Activated naive CD8-positive, alpha-beta T cell (primary cell): ENCODE results near the gene SURF6.
"Not testable (repeated sequence)": the region's sequence is repeated elsewhere in the genome, so short reads cannot be mapped to it uniquely, and the experiment has no call there.

Source experiments
- H3K27ac Mint-ChIP-seq: one replicate; pipeline ENCODE4 v1.8.0; 2021; ENCODE audit warnings: mixed read lengths
- H3K27me3 Mint-ChIP-seq: one replicate; pipeline ENCODE4 v1.8.0; 2021; ENCODE audit warnings: mixed read lengths
- H3K36me3 Mint-ChIP-seq: one replicate; pipeline ENCODE4 v1.8.0; 2021; ENCODE audit warnings: mixed read lengths
- H3K4me1 Mint-ChIP-seq: one replicate; pipeline ENCODE4 v1.8.0; 2021; ENCODE audit warnings: low read depth, mixed read lengths
- H3K4me3 Mint-ChIP-seq: one replicate; pipeline ENCODE4 v1.8.0; 2021; ENCODE audit warnings: mild to moderate bottlenecking, mixed read lengths
- H3K9me3 Mint-ChIP-seq: one replicate; pipeline ENCODE4 v1.8.0; 2021; ENCODE audit warnings: low read depth, mixed read lengths

The SURF6 gene

GRCh38 chr9:133306242-133307204 lies 29.5 kb downstream of the SURF6 start:
- Mint-ChIP-seq H3K36me3 (no peaks in the 10 kb centered on the region), H3K4me3 (no peak overlapping the region), H3K27me3 (peaks cover 8% of the 10 kb centered on the region), H3K9me3 (no peaks in the 10 kb centered on the region), H3K4me1 (no peaks in the 10 kb centered on the region), H3K27ac (no peak overlapping the region)

DNA sequence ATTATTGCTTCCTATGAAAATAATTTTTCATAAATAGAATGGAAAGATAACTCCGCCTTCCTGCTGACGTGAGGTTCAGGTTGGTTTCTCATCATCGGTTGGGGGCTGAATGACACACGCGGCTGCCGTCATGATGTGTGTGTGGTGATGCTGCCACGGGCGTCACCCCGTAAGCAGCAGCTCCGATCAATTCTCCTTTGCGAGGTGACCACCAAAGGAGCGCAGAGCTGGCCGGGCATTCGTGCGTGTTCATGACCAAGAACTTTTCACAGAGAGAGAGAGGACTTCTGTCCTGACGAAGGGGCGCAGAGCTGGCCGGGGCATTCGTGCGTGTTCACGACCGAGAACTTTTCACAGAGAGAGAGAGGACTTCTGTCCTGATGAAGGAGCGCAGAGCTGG lies 30.3 kb downstream of the SURF6 start:
- Mint-ChIP-seq H3K27ac (no peak overlapping the region), H3K36me3 (no peaks in the 10 kb centered on the region), H3K27me3 (peaks cover 8% of the 10 kb centered on the region), H3K4me3 (no peak overlapping the region), H3K4me1 (no peaks in the 10 kb centered on the region), H3K9me3 (no peaks in the 10 kb centered on the region)

DNA sequence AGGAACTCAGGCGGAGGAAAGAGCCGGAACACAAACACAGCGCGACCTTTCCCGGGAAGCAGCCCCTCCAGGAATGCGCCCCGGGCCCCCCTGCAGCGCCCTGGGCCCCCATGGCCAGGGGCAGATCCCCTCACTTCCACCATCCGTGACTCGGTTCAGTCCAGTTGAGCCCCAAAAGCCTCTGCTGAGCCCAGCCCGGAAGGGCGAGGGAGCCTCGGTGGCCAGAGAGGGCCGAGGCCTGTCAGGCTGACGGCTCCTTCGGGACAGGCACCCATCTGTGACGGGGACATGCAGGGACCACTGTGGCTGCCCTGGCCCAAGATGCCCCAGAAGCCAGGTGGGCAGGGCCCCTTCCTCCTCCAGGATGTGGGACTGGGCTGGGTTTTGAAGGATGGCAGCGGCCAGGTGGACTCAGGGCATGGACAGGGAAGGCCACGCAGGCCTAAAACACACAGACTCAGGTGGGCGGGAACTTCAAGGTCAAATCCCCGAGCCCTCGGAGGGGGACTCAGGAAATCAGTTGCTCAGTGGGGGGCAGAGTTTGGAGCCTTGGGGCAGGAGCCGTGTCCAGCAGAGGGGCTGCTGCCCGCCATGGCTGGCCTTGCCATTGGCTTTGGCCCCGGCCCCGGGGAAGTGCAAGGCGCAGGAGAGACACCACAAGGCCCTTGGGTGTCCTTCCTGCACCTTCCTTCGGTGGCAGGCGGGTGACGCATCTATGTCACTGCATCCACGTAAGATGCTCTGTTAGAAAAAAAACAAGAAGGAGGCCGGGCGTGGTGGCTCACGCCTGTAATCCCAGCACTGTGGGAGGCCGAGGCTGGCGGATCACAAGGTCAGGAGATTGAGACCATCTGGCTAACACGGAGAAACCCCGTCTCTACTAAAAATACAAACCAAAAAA lies 31.3 kb downstream of the SURF6 start:
- Mint-ChIP-seq H3K27me3 (peaks cover 6% of the 10 kb centered on the region), H3K4me1 (no peaks in the 10 kb centered on the region), H3K9me3 (no peaks in the 10 kb centered on the region), H3K27ac (no peak overlapping the region), H3K36me3 (no peaks in the 10 kb centered on the region), H3K4me3 (no peak overlapping the region)

DNA sequence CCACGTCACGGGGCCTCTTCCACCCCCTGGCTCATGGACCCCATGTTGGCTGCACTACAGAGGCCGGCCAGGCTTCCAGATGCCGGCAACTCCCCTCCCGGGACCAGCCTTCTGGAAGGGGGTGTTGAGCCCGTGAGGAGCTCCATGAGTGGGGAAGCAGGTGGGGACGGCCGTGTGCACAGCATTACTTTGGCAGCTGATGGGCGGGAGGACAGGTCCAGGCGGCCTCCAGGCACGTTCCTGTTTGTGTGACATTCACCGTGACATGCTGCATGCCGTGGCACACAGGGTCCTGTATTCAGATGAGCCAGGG lies 31.9 kb downstream of the SURF6 start:
- no peak overlapping the region for H3K4me3 Mint-ChIP-seq
- no peak overlapping the region for H3K27ac Mint-ChIP-seq
- no peaks in the 10 kb centered on the region for H3K36me3 Mint-ChIP-seq
- peaks cover 3% of the 10 kb centered on the region for H3K27me3 Mint-ChIP-seq
- H3K4me1 Mint-ChIP-seq, result no peaks in the 10 kb centered on the region
- H3K9me3 Mint-ChIP-seq, result no peaks in the 10 kb centered on the region

- Mint-ChIP-seq H3K4me3 (no peak overlapping the region), H3K27me3 (no peaks in the 10 kb centered on the region), H3K27ac (no peak overlapping the region), H3K9me3 (no peaks in the 10 kb centered on the region), H3K36me3 (no peaks in the 10 kb centered on the region), H3K4me1 (no peaks in the 10 kb centered on the region)
Observed at GRCh38 chr9:133303266-133304157, 32.5 kb downstream of the SURF6 start.

GRCh38 chr9:133301253-133302230 lies 34.4 kb downstream of the SURF6 start:
- Mint-ChIP-seq H3K27me3 (peaks cover 3% of the 10 kb centered on the region), H3K4me3 (no peak overlapping the region), H3K27ac (peak overlapping the region; percentile 30), H3K36me3 (no peaks in the 10 kb centered on the region), H3K9me3 (no peaks in the 10 kb centered on the region), H3K4me1 (no peaks in the 10 kb centered on the region)

- H3K9me3 Mint-ChIP-seq, H3K4me3 Mint-ChIP-seq, H3K27me3 Mint-ChIP-seq, H3K36me3 Mint-ChIP-seq, H3K4me1 Mint-ChIP-seq, H3K27ac Mint-ChIP-seq: not testable (repeated sequence)
Observed at GRCh38 chr9:133299996-133300395, 36.0 kb downstream of the SURF6 start.

GRCh38 chr9:133294257-133294656 lies 41.7 kb downstream of the SURF6 start:
- Mint-ChIP-seq H3K4me3 (no peak overlapping the region), H3K27ac (no peak overlapping the region), H3K4me1 (no peaks in the 10 kb centered on the region), H3K9me3 (peaks cover 6% of the 10 kb centered on the region), H3K27me3 (peaks cover 16% of the 10 kb centered on the region), H3K36me3 (peaks cover 9% of the 10 kb centered on the region)

- H3K4me3 Mint-ChIP-seq, result no peak overlapping the region
- H3K4me1 Mint-ChIP-seq, result no peaks in the 10 kb centered on the region
- peaks cover 11% of the 10 kb centered on the region for H3K36me3 Mint-ChIP-seq
- H3K9me3 Mint-ChIP-seq, result peaks cover 9% of the 10 kb centered on the region
- H3K27ac Mint-ChIP-seq, result no peak overlapping the region
- H3K27me3 Mint-ChIP-seq, result peaks cover 13% of the 10 kb centered on the region
Observed at GRCh38 chr9:133290751-133291302, 45.2 kb downstream of the SURF6 start.

- no peak overlapping the region for H3K27ac Mint-ChIP-seq
- H3K4me3 Mint-ChIP-seq, result no peak overlapping the region
- H3K4me1 Mint-ChIP-seq, result no peaks in the 10 kb centered on the region
- H3K9me3 Mint-ChIP-seq, result peaks cover 3% of the 10 kb centered on the region
- peaks cover 7% of the 10 kb centered on the region for H3K36me3 Mint-ChIP-seq
- H3K27me3 Mint-ChIP-seq, result no peaks in the 10 kb centered on the region
Observed at GRCh38 chr9:133286523-133286922, 49.5 kb downstream of the SURF6 start.

GRCh38 chr9:133285252-133285775 lies 50.7 kb downstream of the SURF6 start:
- peaks cover 2% of the 10 kb centered on the region for H3K36me3 Mint-ChIP-seq
- H3K4me1 Mint-ChIP-seq, result no peaks in the 10 kb centered on the region
- H3K27ac Mint-ChIP-seq, result no peak overlapping the region
- H3K4me3 Mint-ChIP-seq, result no peak overlapping the region
- H3K27me3 Mint-ChIP-seq, result peaks cover 6% of the 10 kb centered on the region
- H3K9me3 Mint-ChIP-seq, result peaks cover 3% of the 10 kb centered on the region

DNA sequence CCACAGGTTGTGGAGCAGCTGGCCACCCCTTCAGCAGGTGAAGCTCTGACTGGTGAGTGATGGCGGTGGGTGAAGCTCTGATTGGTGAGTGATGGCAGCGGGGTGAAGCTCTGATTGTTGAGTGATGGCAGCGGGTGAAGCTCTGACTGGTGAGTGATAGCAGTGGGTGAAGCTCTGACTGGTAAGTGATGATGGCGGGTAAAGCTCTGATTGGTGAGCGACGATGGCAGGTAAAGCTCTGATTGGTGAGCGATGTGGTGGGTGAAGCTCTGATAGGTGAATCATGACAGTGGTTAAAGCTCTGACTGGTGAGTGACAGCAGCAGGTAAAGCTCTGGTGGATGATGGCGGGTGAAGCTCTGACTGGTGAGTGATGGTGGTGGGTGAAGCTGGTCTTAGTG lies 51.6 kb downstream of the SURF6 start:
- Mint-ChIP-seq H3K27ac (no peak overlapping the region), H3K27me3 (peaks cover 8% of the 10 kb centered on the region), H3K4me3 (no peak overlapping the region), H3K4me1 (no peaks in the 10 kb centered on the region), H3K36me3 (peaks cover 2% of the 10 kb centered on the region), H3K9me3 (peaks cover 3% of the 10 kb centered on the region)

DNA sequence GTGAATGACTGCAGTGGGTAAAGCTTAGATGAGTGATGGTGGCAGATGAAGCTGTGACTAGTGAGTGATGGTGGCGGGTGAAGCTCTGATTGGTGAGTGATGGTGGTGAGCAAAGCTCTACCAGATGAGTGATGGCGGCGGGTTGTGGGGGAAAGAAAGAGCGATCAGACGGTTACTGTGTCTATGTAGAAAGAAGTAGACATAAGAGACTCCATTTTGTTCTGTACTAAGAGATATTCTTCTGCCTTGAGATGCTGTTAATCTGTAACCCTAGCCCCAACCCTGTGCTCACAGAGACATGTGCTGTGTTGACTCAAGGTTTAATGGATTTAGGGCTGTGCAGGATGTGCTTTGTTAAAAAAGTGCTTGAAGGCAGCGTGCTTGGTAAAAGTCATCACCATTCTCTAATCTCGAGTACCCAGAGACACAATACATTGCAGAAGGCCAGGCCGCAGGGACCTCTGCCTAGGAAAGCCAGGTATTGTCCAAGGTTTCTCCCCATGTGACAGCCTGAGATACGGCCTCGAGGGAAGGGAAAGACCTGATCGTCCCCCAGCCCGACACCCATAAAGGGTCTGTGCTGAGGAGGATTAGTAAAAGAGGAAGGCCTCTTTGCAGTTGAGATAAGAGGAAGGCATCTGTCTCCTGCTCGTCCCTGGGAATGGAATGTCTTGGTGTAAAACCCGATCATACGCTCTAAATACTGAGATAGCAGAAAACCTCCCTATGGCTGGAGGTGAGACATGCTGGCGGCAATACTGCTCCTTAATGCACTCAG lies 52.5 kb downstream of the SURF6 start:
- not testable (repeated sequence) for H3K27ac Mint-ChIP-seq

More for the DNA sequence above, 52.5 kb downstream of the SURF6 start:
- H3K36me3 Mint-ChIP-seq, H3K4me1 Mint-ChIP-seq, H3K4me3 Mint-ChIP-seq, H3K9me3 Mint-ChIP-seq: not testable (repeated sequence)
- H3K27me3 Mint-ChIP-seq, result peaks cover 10% of the 10 kb centered on the region
